Measurements from ENCODE around the gene DGKI. TPM values are rescaled to one million over a fixed set of nuclear protein-coding genes. Genes with fewer than 3 reads are reported as not detected.

The DGKI gene
- total and polyA plus RNA-seq, 9 of the 15 experiments (the other 6 are each of a cell fraction or from before 2014, with no cell fraction given) = 0.11 to 0.54 (median 0.15) TPM; not detected in 5

DNA sequence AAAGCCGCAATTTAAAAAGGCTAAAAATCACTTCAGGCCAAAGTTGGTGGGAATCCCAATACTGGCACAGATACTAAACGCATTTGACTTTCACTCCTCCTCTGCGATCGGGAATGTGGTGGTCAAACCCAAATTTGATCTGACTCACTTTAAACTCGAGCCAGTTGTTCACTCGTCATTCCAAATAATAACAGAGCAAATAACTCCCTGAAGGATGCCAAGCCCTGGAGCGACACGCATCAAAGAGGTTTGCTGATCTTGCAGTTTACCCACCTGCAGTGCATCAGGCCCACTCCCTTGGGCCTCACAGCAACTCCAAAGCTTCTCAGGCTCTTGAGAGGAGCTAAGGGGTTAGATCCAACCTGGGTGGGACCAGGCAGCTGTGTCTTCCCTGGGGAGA is 515.4 kb downstream of the DGKI start:
- Histone ChIP-seq H3K79me2 (ENCODE audit: control insufficient read depth, insufficient read depth, low read length) (no peaks in the 10 kb centered on the region), H3K9ac (ENCODE audit: insufficient read depth in 1 of 2, low read depth in 2 of 2, low read length in 2 of 2) (no peak overlapping the region), H2AFZ (ENCODE audit: low read depth, low read length) (no peak overlapping the region), H3K36me3 (ENCODE audit: control insufficient read depth, insufficient read depth, low read length) (no peaks in the 10 kb centered on the region), H3K9me3 (replicated peaks; ENCODE audit: control insufficient read depth, insufficient read depth, low read depth, low read length) (no peaks in the 10 kb centered on the region), H3K27me3 (ENCODE audit: control insufficient read depth in 2 of 2, insufficient read depth in 2 of 2, low read length in 2 of 2) (no peaks in the 10 kb centered on the region), H3K27ac (ENCODE audit: extremely low read depth, low read depth, low read length) (no peak overlapping the region), H3K9me1 (ENCODE audit: control insufficient read depth, insufficient read depth, low read length) (no peaks in the 10 kb centered on the region), H3K4me2 (ENCODE audit: insufficient read depth, low read length) (no peak overlapping the region), H3K4me1 (replicated peaks in 1 of 2; ENCODE audit: control insufficient read depth in 2 of 2, insufficient read depth in 2 of 2, low read length in 2 of 2) (no peaks in the 10 kb centered on the region), H4K20me1 (replicated peaks; ENCODE audit: control insufficient read depth, insufficient read depth, low read length) (no peaks in the 10 kb centered on the region), H3K4me3 (no peak overlapping the region)
- ATAC-seq (no peak), DNase-seq (ENCODE audit: extremely low read depth in 1 of 4, low spot score in 3 of 4) (no peak), FAIRE-seq (no peak)
- TF ChIP-seq MAFK (IDR thresholded peaks at IDR 0.05; ENCODE audit: low read length) = peak; percentile 43; the same call in 1 of the 2 replicates
- TF ChIP-seq, protein P1, sequence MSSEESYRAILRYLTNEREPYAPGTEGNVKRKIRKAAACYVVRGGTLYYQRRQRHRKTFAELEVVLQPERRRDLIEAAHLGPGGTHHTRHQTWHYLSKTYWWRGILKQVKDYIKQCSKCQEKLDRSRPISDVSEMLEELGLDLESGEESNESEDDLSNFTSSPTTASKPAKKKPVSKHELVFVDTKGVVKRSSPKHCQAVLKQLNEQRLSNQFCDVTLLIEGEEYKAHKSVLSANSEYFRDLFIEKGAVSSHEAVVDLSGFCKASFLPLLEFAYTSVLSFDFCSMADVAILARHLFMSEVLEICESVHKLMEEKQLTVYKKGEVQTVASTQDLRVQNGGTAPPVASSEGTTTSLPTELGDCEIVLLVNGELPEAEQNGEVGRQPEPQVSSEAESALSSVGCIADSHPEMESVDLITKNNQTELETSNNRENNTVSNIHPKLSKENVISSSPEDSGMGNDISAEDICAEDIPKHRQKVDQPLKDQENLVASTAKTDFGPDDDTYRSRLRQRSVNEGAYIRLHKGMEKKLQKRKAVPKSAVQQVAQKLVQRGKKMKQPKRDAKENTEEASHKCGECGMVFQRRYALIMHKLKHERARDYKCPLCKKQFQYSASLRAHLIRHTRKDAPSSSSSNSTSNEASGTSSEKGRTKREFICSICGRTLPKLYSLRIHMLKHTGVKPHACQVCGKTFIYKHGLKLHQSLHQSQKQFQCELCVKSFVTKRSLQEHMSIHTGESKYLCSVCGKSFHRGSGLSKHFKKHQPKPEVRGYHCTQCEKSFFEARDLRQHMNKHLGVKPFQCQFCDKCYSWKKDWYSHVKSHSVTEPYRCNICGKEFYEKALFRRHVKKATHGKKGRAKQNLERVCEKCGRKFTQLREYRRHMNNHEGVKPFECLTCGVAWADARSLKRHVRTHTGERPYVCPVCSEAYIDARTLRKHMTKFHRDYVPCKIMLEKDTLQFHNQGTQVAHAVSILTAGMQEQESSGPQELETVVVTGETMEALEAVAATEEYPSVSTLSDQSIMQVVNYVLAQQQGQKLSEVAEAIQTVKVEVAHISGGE (CRISPR knock-in tag; IDR thresholded peaks at IDR 0.05) = no peak
- TF ChIP-seq C11orf30 (IDR thresholded peaks at IDR 0.05; ENCODE audit: low read depth) = 0 out of 2 replicates have a peak, but pooled peaks have one; percentile 19
- TF ChIP-seq HMGXB4 (CRISPR knock-in tag; IDR thresholded peaks at IDR 0.05) = no peak
- no peak for TF ChIP-seq BCOR (IDR thresholded peaks at IDR 0.05)
- TF ChIP-seq ZNF444 (CRISPR knock-in tag; IDR thresholded peaks at IDR 0.05) = no peak
- POLR2A ChIA-PET = no interaction called here
- CTCF ChIA-PET (ENCODE audit: low intra/inter-chr PET ratio) = no interaction called here
- 1% methylated on average over 8 of the region's 8 CpGs for WGBS (ENCODE audit: insufficient coverage, low coverage, missing lambda C conversion rate)
- in situ Hi-C loops (cut with MboI) = no loop called here
- intact Hi-C loops (cut with micrococcal nuclease) = no loop called here
- no TSS peak for BruUV-seq (replicated peaks)

Small RNA genes within 50 kb of the gene (small RNA-seq; reads per million reads assigned to genes)
- gene AC090498.1 = 2.1 reads per million, percentile 82 among the genes with 10 or more reads in this experiment

Other genes with a start within 250 kb of the DGKI start
- gene CREB3L2, start 155.1 kb upstream of the DGKI start, total RNA-seq (2014; rRNA removed) = 10.2 and 19.6 TPM in 2 replicates
- 13.8 and 15.2 TPM in 2 replicates for gene CREB3L2, start 155.1 kb upstream of the DGKI start, total RNA-seq (2014; rRNA removed; fragmentation: Illumina TruSeq; extraction: Trizol)
- gene CREB3L2, start 155.1 kb upstream of the DGKI start, total RNA-seq (2015; rRNA removed; fragmentation: Illumina TruSeq; extraction: Trizol) = 16.0 and 17.5 TPM in 2 replicates
- 44.7 and 45.6 TPM in 2 replicates for gene CREB3L2, start 155.1 kb upstream of the DGKI start, total RNA-seq (2021)
- gene CREB3L2, start 155.1 kb upstream of the DGKI start, polyA plus RNA-seq (2011; rRNA removed) = 17.1 and 37.9 TPM in 2 replicates
- gene CREB3L2, start 155.1 kb upstream of the DGKI start, polyA plus RNA-seq (2014; fragmentation: Illumina TruSeq; extraction: Trizol) = 26.9 and 27.4 TPM in 2 replicates
- 1 to 10 TPM; 7.1 to 8.8 TPM for gene CREB3L2, start 155.1 kb upstream of the DGKI start, polyA plus RNA-seq (2014; fragmentation: Nextera tagmentation; extraction: Ambion mirVana)
- 15.8 and 18.7 TPM in 2 replicates for gene CREB3L2, start 155.1 kb upstream of the DGKI start, polyA plus RNA-seq (2014; rRNA removed)
- gene AKR1D1, start 229.5 kb upstream of the DGKI start, total RNA-seq (2014; rRNA removed) = not detected in 2 replicates
- not detected in 2 replicates for gene AKR1D1, start 229.5 kb upstream of the DGKI start, total RNA-seq (2014; rRNA removed; fragmentation: Illumina TruSeq; extraction: Trizol)
- not detected in 2 replicates for gene AKR1D1, start 229.5 kb upstream of the DGKI start, total RNA-seq (2015; rRNA removed; fragmentation: Illumina TruSeq; extraction: Trizol)
- not detected in 2 replicates for gene AKR1D1, start 229.5 kb upstream of the DGKI start, total RNA-seq (2021)
- gene AKR1D1, start 229.5 kb upstream of the DGKI start, polyA plus RNA-seq (2011; rRNA removed) = not detected in 2 replicates
- not detected in 2 replicates for gene AKR1D1, start 229.5 kb upstream of the DGKI start, polyA plus RNA-seq (2014; fragmentation: Illumina TruSeq; extraction: Trizol)
- not detected for gene AKR1D1, start 229.5 kb upstream of the DGKI start, polyA plus RNA-seq (2014; fragmentation: Nextera tagmentation; extraction: Ambion mirVana)
- not detected in 2 replicates for gene AKR1D1, start 229.5 kb upstream of the DGKI start, polyA plus RNA-seq (2014; rRNA removed)